Mucosa of rectum (tissue), 2 donors: ENCODE results near the gene ACVR1.

ENCODE experiments used
- H3K27ac ChIP-seq, 2 donors: one replicate each; pipeline ENCODE4 v1.7.0; 2013; ENCODE audit warnings: inconsistent platforms in 2 of 2, low read depth in 2 of 2, low read length in 2 of 2
- H3K27me3 ChIP-seq, 2 donors: one replicate each; pipeline ENCODE4 v1.7.0; 2013; ENCODE audit warnings: low read length in 2 of 2; ENCODE audit not compliant: control insufficient read depth in 2 of 2, insufficient read depth in 2 of 2
- H3K36me3 ChIP-seq, 2 donors: one replicate each; pipeline ENCODE4 v1.7.0; 2013; ENCODE audit warnings: low read length in 2 of 2; ENCODE audit not compliant: control insufficient read depth in 2 of 2, insufficient read depth in 2 of 2
- H3K4me1 ChIP-seq, 2 donors: one replicate each; pipeline ENCODE4 v1.7.0; 2013; ENCODE audit warnings: low read length in 2 of 2, mild to moderate bottlenecking in 1 of 2; ENCODE audit not compliant: control insufficient read depth in 2 of 2, insufficient read depth in 2 of 2
- H3K4me3 ChIP-seq, 2 donors: one replicate each; pipeline ENCODE4 v1.7.0; 2013; ENCODE audit warnings: low read length in 2 of 2
- H3K9ac ChIP-seq, 2 donors: one replicate each; pipeline ENCODE4 v1.7.0; 2013; ENCODE audit warnings: low read length in 2 of 2, low read depth in 1 of 2, mild to moderate bottlenecking in 1 of 2
- H3K9me3 ChIP-seq, 2 donors: one replicate each; pipeline ENCODE4 v1.7.0; 2013; ENCODE audit warnings: low read length in 2 of 2; ENCODE audit not compliant: control insufficient read depth in 2 of 2
- donor health status: healthy.
- donor health status: Normal muscosa, but diverticular disease.

ACVR1 gene

DNA sequence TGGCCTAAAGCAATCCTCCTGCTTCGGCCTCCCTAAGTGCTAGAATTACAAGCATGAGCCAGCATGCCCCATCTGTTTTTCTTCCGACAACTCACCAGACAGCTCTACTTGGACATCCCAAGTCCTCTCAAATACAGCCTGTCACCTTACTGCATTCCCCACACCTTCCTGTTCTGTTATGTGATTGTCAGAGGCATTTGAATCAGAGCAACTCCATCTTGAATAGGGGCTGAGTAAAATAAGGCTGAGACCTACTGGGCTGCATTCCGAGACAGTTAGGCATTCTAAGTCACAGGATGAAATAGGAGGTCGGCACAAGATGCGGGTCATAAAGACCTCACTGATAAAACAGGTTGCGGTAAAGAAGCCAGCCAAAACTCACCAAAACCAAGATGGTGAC lies 17.3 kb downstream of the ACVR1 start:
- Histone ChIP-seq H3K27me3 (no peaks in the 10 kb centered on the region), H3K9me3 (no peaks in the 10 kb centered on the region), H3K9ac (no peak overlapping the region), H3K4me1 (no peaks in the 10 kb centered on the region), H3K36me3 (no peaks in the 10 kb centered on the region), H3K4me3 (no peak overlapping the region), H3K27ac (no peak overlapping the region)

DNA sequence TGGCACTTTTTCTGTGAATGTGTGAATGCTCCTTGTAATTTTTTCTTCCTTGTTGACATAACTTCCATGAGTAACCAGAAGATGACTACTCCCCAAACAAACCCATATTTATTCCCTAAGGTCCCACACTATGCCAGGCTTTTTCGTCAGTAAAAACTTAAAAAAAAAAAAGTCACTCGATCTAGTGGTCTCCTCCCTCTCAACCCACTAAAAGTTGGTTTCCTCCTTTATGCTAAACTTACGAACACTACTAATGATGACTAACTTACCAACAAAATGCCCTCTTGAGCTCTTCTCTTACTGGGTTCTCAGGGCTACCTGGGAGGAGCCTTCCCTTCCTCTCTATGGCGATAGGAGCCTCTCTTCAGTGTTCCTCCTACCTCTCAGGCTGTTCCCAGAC lies 18.2 kb downstream of the ACVR1 start:
- Histone ChIP-seq H3K9me3 (no peaks in the 10 kb centered on the region), H3K36me3 (no peaks in the 10 kb centered on the region), H3K27me3 (no peaks in the 10 kb centered on the region), H3K9ac (no peak overlapping the region), H3K4me3 (no peak overlapping the region), H3K27ac (no peak overlapping the region), H3K4me1 (no peaks in the 10 kb centered on the region)

DNA sequence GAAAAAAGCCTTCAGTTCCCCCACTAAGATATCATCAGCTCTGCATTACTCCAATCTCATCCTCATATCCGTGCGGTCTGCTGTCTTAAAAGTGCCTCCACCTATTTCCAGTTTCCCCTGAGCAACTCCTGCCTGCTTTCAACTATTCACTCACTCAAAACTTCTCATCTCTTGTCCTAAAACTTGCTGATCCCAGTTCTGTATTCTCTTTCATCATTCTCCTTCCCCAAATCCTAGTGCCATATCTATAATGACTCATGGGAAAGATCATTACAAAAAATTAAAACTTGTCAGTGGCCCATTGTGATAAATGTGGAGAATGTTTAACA lies 20.0 kb downstream of the ACVR1 start:
- no peak overlapping the region for H3K27ac ChIP-seq
- H3K9ac ChIP-seq = no peak overlapping the region
- no peaks in the 10 kb centered on the region for H3K27me3 ChIP-seq
- no peaks in the 10 kb centered on the region for H3K9me3 ChIP-seq
- no peaks in the 10 kb centered on the region for H3K4me1 ChIP-seq
- no peaks in the 10 kb centered on the region for H3K36me3 ChIP-seq
- no peak overlapping the region for H3K4me3 ChIP-seq

DNA sequence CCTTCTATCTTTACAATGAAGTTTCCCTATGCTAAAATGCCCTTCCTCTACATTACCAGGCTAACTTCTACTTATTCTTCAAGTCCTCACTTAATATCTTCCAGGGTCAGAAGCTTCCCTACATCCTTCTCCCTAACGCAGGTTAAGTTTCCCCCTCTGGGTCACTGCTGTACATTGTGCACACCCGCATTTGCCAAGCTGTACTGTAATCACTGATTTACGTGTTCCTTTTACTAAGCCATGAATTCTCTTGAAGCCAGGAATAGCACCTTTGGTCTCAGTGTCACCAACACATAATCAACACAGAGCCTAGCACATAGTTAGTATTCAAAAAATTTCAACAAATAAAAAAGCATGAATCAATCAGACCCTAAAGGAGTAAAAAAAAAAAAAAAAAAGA lies 22.3 kb downstream of the ACVR1 start:
- Histone ChIP-seq H3K27me3 (no peaks in the 10 kb centered on the region), H3K4me1 (no peaks in the 10 kb centered on the region), H3K27ac (no peak overlapping the region), H3K9ac (no peak overlapping the region), H3K4me3 (no peak overlapping the region), H3K36me3 (no peaks in the 10 kb centered on the region), H3K9me3 (no peaks in the 10 kb centered on the region)

DNA sequence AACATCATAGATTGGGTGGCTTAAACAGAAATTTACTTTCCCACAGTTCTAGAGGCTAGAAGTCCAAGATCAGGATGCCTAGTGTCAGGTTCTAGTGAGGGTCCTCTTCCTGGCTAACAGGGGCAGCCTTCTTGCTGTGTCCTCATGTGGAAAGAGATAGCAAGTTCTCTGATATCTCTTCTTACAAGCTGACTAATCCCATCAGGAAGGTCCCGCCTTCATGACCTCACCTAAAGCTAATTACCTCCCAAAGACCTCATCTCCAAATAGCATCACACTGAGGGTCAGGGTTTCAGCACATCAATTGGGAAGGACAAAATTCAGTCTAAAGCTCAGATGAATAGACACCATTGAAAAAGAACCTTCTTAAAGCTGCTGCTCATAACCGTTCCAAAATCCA lies 22.9 kb downstream of the ACVR1 start:
- Histone ChIP-seq H3K9me3 (no peaks in the 10 kb centered on the region), H3K4me1 (no peaks in the 10 kb centered on the region), H3K27me3 (no peaks in the 10 kb centered on the region), H3K9ac (no peak overlapping the region), H3K36me3 (no peaks in the 10 kb centered on the region), H3K27ac (no peak overlapping the region), H3K4me3 (no peak overlapping the region)

DNA sequence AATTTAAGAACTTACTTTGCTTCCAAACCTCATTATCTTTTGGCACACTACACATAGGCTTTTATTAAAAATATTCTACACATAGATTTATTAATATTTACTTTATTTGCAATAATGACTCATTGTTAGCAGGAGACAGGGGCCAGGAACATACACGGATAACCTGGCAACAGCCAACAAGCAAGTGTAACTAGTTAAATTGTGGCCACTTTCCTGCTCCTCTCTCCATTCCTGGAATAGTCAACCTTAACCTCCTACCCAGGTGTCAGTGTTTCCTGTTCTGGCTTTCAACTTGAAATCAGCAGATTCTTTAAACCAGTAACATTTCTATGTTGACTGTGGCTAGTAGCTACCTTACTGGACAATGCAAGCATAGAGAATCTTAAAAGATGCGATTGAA lies 26.5 kb downstream of the ACVR1 start:
- no peaks in the 10 kb centered on the region for H3K36me3 ChIP-seq
- H3K27ac ChIP-seq = no peak overlapping the region
- no peak overlapping the region for H3K4me3 ChIP-seq
- H3K27me3 ChIP-seq = no peaks in the 10 kb centered on the region
- H3K9ac ChIP-seq = no peak overlapping the region
- H3K9me3 ChIP-seq = no peaks in the 10 kb centered on the region
- no peaks in the 10 kb centered on the region for H3K4me1 ChIP-seq

DNA sequence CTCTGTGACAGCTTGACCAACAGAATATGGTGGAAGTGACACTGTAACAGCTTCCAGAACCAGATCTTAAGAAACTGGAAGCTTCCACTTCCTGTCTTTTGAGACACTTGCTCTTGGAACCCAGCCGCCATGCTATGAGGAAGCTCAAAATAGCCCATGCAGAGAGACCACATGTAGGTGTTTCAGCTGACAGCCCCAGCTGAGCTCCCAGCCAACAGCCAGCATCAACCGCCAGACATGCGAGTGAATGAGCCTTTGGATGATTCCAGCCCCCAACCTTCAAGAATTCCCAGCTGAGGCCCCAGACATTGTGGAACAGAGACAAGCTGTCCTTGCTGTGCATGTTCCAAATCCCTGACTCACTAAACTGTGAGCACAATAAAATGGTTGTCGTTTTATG lies 27.9 kb downstream of the ACVR1 start:
- Histone ChIP-seq H3K27me3 (no peaks in the 10 kb centered on the region), H3K4me1 (no peaks in the 10 kb centered on the region), H3K9ac (no peak overlapping the region), H3K9me3 (no peaks in the 10 kb centered on the region), H3K4me3 (no peak overlapping the region), H3K27ac (no peak overlapping the region), H3K36me3 (no peaks in the 10 kb centered on the region)

DNA sequence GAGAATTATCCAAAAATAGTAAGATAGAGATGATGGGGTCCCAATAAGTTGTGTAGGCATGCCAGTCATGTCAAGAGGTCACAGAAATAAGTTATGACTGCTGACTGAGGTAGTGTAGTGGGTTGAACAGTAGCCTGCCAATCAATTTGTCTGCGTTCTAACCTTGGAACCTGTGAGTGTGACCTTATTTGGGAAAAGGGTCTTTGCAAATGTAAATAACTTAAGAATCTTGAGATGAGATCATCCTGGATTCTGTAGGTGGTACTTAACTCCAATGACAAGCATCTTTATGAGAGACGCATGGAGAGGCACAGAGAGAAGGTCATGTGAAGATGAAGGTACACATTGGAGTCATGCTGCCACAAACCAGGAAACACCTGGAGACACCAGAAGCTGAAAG lies 31.0 kb downstream of the ACVR1 start:
- Histone ChIP-seq H3K36me3 (no peaks in the 10 kb centered on the region), H3K27ac (no peak overlapping the region), H3K9me3 (no peaks in the 10 kb centered on the region), H3K27me3 (no peaks in the 10 kb centered on the region), H3K4me1 (peaks cover 0 to 3% of the 10 kb centered on the region in 2 donors), H3K4me3 (no peak overlapping the region), H3K9ac (no peak overlapping the region)

DNA sequence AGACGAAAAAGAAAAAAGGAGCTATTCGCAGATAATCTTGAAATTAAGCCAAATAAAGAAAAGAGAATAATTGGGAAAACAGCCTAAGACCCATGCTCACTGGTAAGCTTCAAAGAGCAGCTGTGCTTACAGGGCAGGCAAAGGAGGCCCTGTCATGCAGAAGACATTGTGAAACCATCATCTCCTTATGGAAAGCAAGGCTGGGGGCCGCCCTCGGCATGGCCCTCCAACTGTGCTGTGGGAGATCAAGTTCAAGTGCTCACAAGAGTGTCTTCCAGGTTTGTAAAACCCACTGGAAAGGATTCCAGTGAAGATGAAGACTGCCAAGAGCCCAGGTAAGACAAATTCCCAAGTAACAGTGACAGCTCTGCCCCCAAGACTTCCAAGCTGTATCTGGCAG lies 32.2 kb downstream of the ACVR1 start:
- Histone ChIP-seq H3K27ac (no peak overlapping the region), H3K4me1 (peaks cover 0 to 6% of the 10 kb centered on the region in 2 donors), H3K27me3 (no peaks in the 10 kb centered on the region), H3K9me3 (no peaks in the 10 kb centered on the region), H3K36me3 (no peaks in the 10 kb centered on the region), H3K9ac (no peak overlapping the region), H3K4me3 (no peak overlapping the region)

DNA sequence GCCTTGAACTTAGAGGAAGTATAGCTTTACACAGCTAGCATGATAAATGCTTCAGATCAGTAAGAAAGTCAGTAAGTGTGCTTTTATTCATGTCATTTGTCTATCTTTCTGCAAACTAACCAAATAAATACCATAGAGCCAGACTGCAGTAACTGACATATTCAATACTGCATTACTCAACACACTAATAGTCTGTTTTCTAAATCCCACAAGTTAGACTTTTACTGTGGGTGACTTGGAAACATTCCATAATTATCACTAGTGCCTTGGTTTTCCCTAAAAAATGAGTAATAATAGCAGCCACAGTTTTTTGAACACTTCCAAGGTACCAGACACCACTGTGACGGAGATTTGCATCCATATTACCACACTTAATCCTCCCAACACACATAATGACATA lies 33.0 kb downstream of the ACVR1 start:
- no peak overlapping the region for H3K9ac ChIP-seq
- H3K36me3 ChIP-seq = no peaks in the 10 kb centered on the region
- H3K9me3 ChIP-seq = no peaks in the 10 kb centered on the region
- no peaks in the 10 kb centered on the region for H3K27me3 ChIP-seq
- no peak overlapping the region for H3K27ac ChIP-seq
- H3K4me3 ChIP-seq = no peak overlapping the region
- H3K4me1 ChIP-seq = peaks cover under 1 to 6% of the 10 kb centered on the region in 2 donors

DNA sequence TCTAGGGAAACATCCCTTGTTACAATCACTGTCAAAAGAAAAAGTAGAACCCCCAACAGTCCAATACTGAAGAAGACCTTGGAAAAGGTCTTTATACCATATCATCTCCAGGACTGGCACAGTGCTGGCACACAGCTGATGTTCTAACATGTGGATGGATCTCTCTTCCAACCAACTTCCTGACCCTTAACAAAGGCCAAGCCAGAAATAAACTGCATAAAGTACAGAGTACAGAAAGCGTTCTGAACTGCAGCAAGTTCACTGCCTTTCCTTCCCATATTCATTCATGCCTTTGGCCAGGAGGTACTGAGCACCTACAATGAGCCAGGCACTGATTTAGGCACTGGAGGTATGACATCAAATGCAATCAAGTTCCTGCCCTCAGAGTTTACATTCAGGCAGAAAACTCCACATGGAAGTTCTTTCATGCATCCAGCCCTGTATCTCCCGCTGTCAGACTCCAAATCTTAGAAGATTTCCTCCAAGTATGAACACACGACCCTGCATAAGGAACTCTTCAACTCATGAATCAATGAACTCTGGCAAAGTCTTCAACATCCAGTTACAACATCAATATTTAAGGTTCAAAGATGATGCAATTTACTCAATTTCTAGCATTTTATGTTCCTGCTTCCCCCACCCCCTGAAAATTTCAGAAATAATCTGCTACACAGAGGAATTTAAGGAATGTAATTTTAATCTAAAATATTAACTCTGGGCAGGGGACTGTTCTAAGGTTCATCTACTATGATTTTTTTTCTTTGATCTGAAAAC lies 33.8 kb downstream of the ACVR1 start:
- H3K27me3 ChIP-seq = no peaks in the 10 kb centered on the region
- H3K9me3 ChIP-seq = no peaks in the 10 kb centered on the region
- H3K27ac ChIP-seq = no peak overlapping the region
- no peak overlapping the region for H3K4me3 ChIP-seq
- peaks cover 6 to 9% of the 10 kb centered on the region in 2 donors for H3K4me1 ChIP-seq
- H3K36me3 ChIP-seq = no peaks in the 10 kb centered on the region
- no peak overlapping the region for H3K9ac ChIP-seq
